GM19372 (cell line): Measurements from ENCODE around the gene SYNGAP1.
"Not testable (repeated sequence)": the region's sequence is repeated elsewhere in the genome, so short reads cannot be mapped to it uniquely, and the experiment has no call there.

Experiments used
- ATAC-seq: cut with Tn5 transposase; IDR thresholded peaks from one replicate; pipeline ENCODE4 v1.9.1; 2021; ENCODE audit warnings: mild to moderate bottlenecking, low read depth, moderate library complexity; ENCODE audit not compliant: unreplicated experiment

The SYNGAP1 gene

DNA sequence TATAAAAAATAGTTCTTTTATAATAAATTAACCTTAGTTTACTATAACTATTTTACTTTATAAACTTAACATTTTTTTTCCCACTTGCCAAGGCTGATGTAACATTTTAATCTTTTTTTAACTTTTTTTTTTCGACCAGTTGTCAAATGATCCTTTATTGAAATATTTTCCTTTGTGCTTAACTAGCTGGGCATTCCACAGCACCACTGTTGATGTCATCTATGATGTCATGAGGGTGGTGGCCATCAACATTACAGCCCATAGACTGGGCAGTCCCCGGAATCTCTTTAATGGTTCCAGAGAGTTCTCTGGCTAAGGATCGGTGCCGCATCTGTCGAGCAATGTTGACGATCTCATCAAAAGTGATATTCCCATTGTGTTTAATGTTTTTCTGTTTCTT lies 20.0 kb upstream of the SYNGAP1 start:
- not testable (repeated sequence) for ATAC-seq

GRCh38 chr6:33404884-33405283 lies 15.0 kb upstream of the SYNGAP1 start:
- ATAC-seq: no peak

DNA sequence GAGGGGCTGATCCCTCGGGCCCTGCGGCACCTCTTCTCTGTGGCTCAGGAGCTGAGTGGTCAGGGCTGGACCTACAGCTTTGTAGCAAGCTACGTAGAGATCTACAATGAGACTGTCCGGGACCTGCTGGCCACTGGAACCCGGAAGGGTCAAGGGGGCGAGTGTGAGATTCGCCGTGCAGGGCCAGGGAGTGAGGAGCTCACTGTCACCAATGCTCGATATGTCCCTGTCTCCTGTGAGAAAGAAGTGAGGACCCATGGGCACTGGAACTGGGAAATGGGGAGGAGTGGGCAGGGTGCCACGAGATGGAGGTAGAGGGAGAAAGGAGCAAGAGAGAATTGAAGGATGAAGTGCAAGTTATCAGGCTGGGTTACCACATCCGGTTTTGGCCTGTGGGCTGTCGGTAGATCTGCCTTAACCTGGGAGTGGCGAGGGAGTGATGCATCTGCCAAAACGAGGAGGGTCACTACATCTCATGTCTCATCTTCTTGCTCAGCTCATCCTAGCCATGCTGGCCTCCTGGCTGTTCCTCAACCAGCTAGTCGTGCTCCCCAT lies 14.4 kb upstream of the SYNGAP1 start:
- ATAC-seq: no peak

GRCh38 chr6:33406126-33406525 lies 13.7 kb upstream of the SYNGAP1 start:
- no peak for ATAC-seq

DNA sequence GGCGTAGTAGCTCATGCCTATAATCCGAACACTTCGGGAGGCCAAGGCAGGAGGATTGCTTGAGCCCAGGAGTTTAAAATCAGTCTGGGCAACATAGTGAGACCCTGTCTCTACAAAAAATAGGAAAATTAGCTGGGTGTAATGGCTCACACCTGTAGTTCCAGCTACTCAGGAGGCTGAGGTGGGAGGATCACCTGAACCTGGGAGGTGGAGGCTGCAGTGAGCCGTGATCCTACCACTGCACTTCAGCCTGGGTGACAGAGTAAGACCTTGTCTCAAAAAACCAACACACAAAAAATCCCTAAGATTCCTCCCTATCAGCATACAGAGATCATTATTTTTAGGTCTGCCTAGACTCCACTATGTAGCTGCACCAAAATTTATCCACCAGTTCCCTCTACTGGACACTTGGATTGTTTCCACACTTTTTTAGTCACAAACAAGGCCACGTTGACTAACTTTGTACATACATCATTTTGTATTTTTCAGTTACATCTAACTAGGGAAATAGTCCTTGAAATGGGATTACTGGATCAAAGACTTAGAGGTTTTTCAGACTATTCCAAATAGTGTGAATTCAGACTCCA lies 12.6 kb upstream of the SYNGAP1 start:
- no peak for ATAC-seq

- peak; percentile 80 for ATAC-seq
Observed at GRCh38 chr6:33410050-33410710, 9.7 kb upstream of the SYNGAP1 start.

DNA sequence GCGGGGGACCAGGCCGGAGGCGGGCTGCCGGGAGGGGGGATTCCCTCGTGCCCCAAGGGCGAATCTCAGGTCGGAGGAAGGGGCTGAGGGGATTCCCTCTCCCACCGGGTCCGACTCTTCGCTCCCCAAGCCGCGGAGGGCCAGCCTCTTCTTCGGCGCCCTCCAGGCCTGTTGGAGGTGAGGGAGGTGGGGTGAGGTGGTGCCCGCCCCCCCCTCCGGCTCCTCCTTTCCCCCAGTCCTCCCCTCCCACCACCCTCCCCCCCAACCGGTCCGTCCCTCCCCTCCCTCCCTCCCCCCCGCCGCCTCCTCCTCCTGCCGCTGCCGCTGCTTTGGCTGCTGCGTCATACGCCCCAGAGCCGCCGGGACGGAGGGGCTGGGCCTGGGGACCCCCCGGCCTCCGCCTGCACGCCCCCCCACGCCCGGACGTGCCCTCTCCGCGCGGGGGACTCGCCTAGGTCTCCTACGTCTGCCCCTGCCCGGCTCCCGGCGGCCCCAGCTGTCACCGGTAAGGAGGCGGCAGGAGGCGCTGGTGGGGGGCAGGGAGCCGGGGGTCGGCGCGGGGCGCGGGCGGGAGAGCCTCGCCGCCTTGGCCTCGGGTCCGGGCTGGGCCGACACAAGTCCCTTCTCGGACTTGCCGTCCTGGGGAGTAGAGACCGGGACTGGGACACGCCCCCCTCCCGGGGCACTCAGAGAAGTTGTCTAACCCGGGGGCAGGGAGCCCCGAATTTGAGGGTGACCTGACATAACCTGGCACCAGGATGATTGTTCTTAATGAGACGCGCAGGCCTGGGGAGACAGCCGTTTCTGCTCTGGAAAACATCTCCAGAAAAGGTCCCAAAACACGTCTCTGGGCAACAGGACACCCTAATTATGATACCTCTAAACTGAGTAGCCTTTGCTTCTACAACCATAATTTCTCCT lies 8.9 kb upstream of the SYNGAP1 start, which contains the start of gene PHF1:
Gene PHF1 (plus strand): TSS at position 304 of the 921 bp plus-strand sequence. CDS start 1,250 bp downstream, outside the sequence.
- ATAC-seq: peak; percentile 35

DNA sequence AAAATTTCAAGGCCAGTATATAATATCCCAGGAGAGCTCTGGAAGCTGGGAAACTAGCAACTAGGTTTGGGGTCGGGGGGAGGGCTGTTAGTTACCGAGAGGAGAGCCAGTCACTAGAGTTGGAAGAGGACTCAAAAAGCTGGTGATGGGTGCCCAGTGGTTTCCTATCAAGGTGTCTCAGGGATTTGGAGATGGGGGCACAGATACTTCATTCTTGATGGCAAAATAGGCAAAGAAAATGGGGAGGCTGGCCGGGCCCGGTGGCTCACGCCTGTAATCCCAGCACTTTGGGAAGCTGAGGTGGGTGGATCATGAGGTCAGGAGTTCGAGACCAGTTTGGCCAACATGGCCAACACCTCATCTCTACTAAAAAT lies 8.2 kb upstream of the SYNGAP1 start:
- ATAC-seq: no peak

DNA sequence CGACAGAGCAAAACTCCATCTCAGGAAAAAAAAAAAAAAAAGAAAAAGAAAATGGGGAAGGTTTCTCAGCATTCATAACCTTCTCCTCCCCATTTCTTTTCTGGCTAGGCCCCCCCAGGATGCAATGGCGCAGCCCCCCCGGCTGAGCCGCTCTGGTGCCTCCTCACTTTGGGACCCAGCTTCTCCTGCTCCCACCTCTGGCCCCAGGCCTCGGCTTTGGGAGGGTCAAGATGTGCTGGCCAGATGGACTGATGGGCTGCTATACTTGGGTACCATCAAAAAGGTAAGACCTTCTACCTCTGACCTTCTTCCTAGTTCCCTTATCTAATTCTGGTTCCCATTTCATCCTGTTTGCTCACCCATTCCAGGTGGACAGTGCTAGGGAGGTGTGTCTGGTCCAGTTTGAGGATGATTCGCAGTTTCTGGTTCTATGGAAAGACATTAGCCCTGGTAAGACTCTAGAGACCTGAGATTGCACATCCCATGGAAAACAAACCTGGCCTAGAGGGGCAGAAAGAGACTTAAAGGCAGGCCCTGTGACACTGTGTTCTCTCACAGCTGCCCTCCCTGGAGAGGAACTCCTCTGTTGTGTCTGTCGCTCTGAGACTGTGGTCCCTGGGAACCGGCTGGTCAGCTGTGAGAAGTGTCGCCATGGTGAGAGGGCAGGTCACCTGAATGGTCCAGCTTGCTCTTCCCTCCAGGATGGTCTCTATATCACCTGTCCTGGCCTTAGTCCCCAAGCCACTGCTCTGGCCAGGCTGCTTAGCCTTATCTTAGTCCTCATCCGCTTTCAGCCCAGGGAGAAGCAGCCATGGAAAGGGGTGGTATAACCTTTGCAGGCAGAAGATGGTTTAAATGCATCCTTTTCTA lies 7.5 kb upstream of the SYNGAP1 start:
- no peak for ATAC-seq

GRCh38 chr6:33413241-33414120 lies 6.4 kb upstream of the SYNGAP1 start:
- no peak for ATAC-seq

- ATAC-seq: no peak
Observed at GRCh38 chr6:33414592-33415271, 5.1 kb upstream of the SYNGAP1 start.

DNA sequence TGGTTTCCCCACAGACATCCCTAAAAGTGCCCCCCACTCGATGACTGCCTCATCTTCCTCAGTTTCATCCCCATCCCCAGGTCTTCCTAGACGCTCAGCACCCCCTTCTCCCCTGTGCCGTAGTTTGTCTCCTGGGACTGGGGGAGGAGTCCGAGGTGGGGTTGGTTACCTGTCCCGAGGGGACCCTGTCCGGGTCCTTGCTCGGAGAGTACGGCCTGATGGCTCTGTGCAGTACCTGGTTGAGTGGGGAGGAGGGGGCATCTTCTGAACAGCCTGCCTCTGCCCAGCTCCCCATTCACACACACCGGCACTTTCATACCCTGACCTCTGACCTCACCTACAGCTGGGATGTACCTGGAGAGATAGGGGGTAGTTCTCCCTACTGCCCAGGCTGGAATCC lies 4.0 kb upstream of the SYNGAP1 start:
- no peak for ATAC-seq

GRCh38 chr6:33416386-33417127 lies 3.3 kb upstream of the SYNGAP1 start:
- ATAC-seq: no peak

DNA sequence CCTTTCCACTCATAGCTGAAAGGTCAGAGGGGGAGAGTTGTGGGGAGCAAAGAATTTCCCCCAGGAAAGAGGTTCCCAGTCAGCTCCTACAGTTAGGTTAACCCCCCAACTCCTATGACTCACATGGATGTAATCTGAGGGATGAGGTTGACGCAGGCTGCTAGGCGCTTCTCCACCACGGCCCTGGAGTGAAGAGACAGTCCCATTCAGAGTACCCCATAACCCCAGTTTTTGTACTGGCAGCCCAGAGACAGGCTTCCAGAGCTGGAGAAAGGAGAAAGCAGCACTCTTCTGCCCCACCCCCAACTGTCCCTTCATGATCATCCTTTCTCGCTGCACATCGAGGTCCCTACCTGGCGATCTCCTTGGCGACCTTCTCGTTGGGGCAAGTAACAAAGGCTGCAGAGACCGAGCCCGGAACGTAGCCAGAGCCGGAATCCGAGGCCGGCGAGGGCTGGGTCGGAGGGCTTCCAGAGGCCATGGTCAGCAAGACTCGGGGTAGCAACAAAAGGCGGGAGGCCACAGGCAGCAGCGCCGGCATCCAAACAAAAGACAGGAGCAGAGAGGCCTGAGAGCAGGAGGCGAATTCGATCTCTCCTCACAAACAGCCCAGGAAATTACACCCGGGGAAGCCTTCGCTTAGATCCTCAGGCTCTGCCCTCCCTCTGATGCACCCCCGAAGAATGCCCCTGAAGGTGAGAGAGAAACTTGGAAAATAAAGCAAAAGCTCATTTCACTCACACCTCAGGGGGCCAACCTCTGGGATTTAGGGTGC lies 2.5 kb upstream of the SYNGAP1 start:
- ATAC-seq: no peak

DNA sequence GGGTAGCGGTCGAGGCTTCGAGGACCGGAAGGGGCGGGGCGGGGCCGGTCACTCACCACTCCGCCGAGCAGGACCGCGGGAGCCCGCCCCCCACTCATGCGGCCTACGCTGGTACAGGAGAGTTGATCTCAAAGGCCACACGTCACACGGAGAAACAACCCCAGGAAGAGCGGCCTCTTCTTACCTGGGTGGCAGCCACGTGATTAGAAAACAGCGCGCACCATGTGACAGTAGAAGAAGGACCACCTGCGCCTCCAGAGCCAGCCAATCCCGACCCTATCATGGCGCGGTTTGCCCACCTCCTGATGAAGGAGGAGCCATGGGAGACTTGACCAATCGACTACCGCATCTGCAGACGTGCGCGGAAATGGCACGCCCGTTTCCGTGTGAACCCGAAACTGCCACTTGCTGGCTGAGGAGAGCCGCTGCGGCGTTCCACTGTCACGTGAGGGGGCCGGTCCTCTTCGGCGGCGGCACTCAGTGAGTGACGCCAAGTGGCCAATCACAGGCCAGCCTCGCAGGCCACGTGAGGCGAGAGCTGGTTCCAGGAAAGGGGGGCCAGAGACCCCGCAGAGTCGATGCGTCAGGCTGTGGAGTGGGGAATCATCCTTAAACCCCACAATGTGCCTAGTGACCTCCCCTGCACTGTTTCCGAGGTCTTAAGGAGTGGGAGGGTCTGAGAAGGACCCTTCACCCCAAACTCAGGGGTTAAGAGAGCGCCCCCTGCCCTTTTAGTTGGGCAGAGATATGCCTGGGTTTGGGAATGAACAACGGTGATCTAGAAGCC lies 1.8 kb upstream of the SYNGAP1 start, which contains the start of gene CUTA:
Gene CUTA (minus strand): TSS at position 205 of the 787 bp plus-strand sequence. CDS start 107 bp downstream, at position 98.
- peak; percentile 93 for ATAC-seq

DNA sequence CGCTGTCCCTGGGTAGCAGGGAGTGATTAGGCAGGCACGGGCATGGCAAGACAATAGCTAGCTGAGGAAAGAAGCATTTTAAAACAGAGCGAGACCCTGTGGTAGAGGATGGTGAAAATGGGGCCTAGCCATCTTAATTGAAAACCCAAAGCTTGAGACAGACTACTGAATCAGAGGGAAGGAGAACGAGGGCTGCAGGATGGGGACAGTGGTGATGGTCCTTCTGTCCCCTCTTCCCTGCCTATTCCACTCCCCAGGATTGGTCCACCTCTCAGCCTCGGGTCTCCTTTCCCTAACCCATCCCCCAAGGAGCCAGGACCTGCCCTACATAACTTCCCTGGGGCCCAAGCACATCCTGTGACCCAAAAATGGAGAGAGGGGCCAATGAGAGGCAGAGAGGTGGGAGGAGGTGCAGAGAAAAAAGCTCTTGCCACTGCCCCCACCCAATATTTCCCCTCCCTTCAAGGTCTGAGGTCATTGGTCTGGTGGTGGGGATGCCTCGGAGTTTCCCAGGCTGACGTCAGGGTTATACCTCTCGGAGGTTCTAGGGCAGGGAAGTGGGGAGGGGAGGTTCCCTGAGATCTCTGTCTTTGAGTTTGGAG lies 1.1 kb upstream of the SYNGAP1 start:
- no peak for ATAC-seq
